Mucosa of descending colon (tissue), 3 donors: ENCODE data around the gene IZUMO3. TPM values are rescaled to one million over a fixed set of nuclear protein-coding genes. Genes with fewer than 3 reads are reported as not detected.
"Not testable (repeated sequence)": the region's sequence is repeated elsewhere in the genome, so short reads cannot be mapped to it uniquely, and the experiment has no call there.

ENCODE experiments used
- ATAC-seq: fragments of 200-7000 bp; cut with Tn5 transposase; one replicate; pipeline ENCODE4 v1.9.1; 2020; ENCODE audit warnings: mild to moderate bottlenecking, moderate library complexity
- DNase-seq, 3 donors: peaks; one replicate each; pipeline ENCODE4 v3.0.0-alpha.2; 2020
- H3K36me3 ChIP-seq: fragments of 200-600 bp; one replicate; pipeline ENCODE4 v1.8.0; 2021; ENCODE audit warnings: low read depth, mild to moderate bottlenecking
- H3K4me1 ChIP-seq: fragments of 200-600 bp; one replicate; pipeline ENCODE4 v1.8.0; 2021; ENCODE audit warnings: low read depth, mild to moderate bottlenecking
- H3K4me3 ChIP-seq: fragments of 200-600 bp; one replicate; pipeline ENCODE4 v1.8.0; 2021; ENCODE audit warnings: mild to moderate bottlenecking
- H3K9me3 ChIP-seq: fragments of 200-600 bp; one replicate; pipeline ENCODE4 v1.8.0; 2021; ENCODE audit warnings: mild to moderate bottlenecking
- intact Hi-C, 2 donors: fragments of 100-400 bp; cut with DNase I in 1 of 2; cut with micrococcal nuclease in 1 of 2; formaldehyde crosslinking; loops; one replicate each; pipeline versions ENCODE4 v1.11.0 to v1.11.1; 2022; cut with DNase I, micrococcal nuclease
- long read RNA-seq, 2 donors: library from polyadenylated mRNA; unstranded; transcript quantifications; one replicate each; pipeline ENCODE4 v2.0.0, GENCODE V29; 2019 to 2021
- total RNA-seq, 3 donors: library from RNA; stranded (reverse); fragmentation: NEBNext Ultra II Directional in 2 of 3; extraction: Animal tissue kit (Norgen Biotek cat#: 25700) in 2 of 3; gene quantifications; one replicate each; pipeline versions ENCODE4 v1.2.1 to v1.2.4, GENCODE V29; 2021 to 2023
- TF ChIP-seq, protein P1 (sequence below): fragments of 200-600 bp; IDR thresholded peaks from one replicate; pipeline ENCODE4 v1.8.0; 2022; ENCODE audit warnings: antibody characterized with exemption, mild to moderate bottlenecking
- donor health status: DM: no; HTN: no; CAD: no; lungs with moderate emphysema.
- donor health status: DM: no; HTN: no; CAD: no.
- donor health status: DM: no; HTN: yes; CAD: no.

IZUMO3 gene, protein sequence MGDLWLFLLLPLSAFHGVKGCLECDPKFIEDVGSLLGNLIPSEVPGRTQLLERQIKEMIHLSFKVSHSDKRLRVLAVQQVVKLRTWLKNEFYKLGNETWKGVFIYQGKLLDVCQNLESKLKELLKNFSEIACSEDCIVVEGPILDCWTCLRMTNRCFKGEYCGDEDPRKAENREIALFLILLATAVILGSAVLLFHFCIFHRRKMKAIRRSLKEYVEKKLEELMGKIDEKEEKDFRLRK
- total RNA-seq = not detected
- long read RNA-seq, donor 1 = 0 reads
- long read RNA-seq, donor 2 = 0 reads

GRCh38 chr9:24545847-24546522, at the start of gene IZUMO3:
TSS of gene IZUMO3 (minus strand) at chr9:24545897. CDS start at chr9:24545649, 248 bp downstream.
- ATAC-seq (no peak), DNase-seq (no peak)
- no peaks in the 10 kb centered on the region for H3K9me3 ChIP-seq
- intact Hi-C loops = no loop called here
- TF ChIP-seq, protein P1, sequence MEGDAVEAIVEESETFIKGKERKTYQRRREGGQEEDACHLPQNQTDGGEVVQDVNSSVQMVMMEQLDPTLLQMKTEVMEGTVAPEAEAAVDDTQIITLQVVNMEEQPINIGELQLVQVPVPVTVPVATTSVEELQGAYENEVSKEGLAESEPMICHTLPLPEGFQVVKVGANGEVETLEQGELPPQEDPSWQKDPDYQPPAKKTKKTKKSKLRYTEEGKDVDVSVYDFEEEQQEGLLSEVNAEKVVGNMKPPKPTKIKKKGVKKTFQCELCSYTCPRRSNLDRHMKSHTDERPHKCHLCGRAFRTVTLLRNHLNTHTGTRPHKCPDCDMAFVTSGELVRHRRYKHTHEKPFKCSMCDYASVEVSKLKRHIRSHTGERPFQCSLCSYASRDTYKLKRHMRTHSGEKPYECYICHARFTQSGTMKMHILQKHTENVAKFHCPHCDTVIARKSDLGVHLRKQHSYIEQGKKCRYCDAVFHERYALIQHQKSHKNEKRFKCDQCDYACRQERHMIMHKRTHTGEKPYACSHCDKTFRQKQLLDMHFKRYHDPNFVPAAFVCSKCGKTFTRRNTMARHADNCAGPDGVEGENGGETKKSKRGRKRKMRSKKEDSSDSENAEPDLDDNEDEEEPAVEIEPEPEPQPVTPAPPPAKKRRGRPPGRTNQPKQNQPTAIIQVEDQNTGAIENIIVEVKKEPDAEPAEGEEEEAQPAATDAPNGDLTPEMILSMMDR = no peak
- H3K4me3 ChIP-seq = no peak within 1 kb of the TSS
- no peaks in the 10 kb centered on the region for H3K36me3 ChIP-seq
- H3K4me1 ChIP-seq = no peaks in the 10 kb centered on the region

GRCh38 chr9:24594234-24594850, 48.6 kb upstream of the IZUMO3 start:
- intact Hi-C loops = loop anchor here in 1 of 2 donors (10.0 kb wide), 1 partner anchor 60 kb away; no protein-coding TSS in a partner anchor
- Histone ChIP-seq H3K4me3 (no peak overlapping the region), H3K9me3 (no peaks in the 10 kb centered on the region), H3K4me1 (no peaks in the 10 kb centered on the region), H3K36me3 (no peaks in the 10 kb centered on the region)
- DNase-seq = peak in 1 of 3 donors; percentile 12
- ATAC-seq = peak; percentile 58
- TF ChIP-seq, protein P1 = no peak

GRCh38 chr9:24590432-24590831, 44.7 kb upstream of the IZUMO3 start:
- H3K36me3 ChIP-seq = no peaks in the 10 kb centered on the region
- intact Hi-C loops = loop anchor here in 1 of 2 donors (10.0 kb wide), 1 partner anchor 56 kb away; no protein-coding TSS in a partner anchor
- TF ChIP-seq, protein P1 = no peak
- H3K4me1 ChIP-seq = no peaks in the 10 kb centered on the region
- no peak for ATAC-seq
- no peak overlapping the region for H3K4me3 ChIP-seq
- H3K9me3 ChIP-seq = no peaks in the 10 kb centered on the region
- DNase-seq = no peak

DNA sequence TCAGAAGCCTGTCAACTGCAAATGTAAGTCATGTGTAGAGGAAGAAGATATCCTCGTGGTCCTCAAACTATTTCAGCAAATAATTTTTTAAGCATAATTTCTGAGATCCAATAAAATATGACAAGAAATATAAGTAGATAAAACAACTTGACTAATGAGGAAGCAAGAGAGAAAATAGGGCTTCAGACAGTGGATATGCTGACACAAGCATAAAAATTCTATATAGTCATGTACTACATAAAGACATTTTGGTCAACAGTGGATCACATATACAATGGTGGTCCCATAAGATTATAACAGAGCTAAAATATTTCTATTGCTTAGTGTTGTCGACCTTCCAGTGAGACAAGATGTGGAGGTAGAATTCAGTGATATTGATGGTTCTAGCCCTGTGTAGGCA, 42.2 kb upstream of the IZUMO3 start:
- DNase-seq (no peak), ATAC-seq (no peak)
- intact Hi-C loops = no loop called here
- TF ChIP-seq, protein P1 = no peak
- Histone ChIP-seq H3K36me3 (no peaks in the 10 kb centered on the region), H3K4me3 (no peak overlapping the region), H3K4me1 (no peaks in the 10 kb centered on the region), H3K9me3 (no peaks in the 10 kb centered on the region)

DNA sequence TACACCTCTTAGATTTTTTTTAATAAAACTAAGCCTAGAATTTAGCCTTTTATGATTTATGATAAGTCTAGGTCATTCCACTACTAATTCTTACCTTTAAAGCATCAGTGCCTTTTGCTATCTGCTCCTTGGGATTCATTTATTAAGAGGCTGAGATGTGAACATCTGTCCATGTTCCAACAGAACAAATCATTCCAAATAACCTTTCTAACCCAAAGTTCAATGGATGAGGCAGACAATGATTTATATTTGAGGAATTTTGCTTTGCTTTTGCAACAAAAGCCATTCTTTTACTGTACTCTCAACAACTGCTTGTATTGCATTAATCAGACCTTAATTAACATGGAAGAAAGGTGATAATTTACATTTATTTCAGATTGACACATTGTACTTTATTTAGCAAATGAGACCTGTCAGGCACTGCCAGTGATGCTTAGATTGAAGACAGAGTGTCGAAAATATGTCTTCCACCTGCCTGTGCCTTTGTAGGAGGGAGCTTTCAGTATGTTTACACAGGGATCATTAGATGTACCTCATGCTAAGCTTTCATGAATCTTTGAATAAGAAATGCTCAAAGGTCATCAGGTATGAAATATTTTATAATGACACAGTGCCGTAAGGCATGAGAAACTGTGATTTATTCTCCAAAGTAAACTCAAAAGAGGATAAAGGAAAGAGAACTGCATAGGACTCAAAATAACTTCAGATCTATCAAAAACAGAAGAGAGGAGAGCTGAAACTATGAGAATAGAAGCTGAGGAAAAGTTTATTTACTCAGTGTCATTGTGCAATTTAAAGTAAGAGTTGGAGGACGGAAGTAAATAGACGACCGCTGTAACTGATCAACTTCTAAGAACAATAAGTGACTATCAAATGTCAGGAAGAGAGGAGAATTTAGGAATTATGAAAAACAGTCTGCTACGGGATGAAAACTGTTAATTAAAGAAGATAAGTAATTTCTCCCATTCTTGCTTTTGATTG, 36.7 kb upstream of the IZUMO3 start:
- H3K4me1 ChIP-seq = peaks cover 4% of the 10 kb centered on the region
- DNase-seq = no peak
- H3K4me3 ChIP-seq = no peak overlapping the region
- intact Hi-C loops = no loop called here
- H3K36me3 ChIP-seq = no peaks in the 10 kb centered on the region
- peak; percentile 67 for ATAC-seq
- no peaks in the 10 kb centered on the region for H3K9me3 ChIP-seq
- TF ChIP-seq, protein P1 = no peak

- H3K4me3 ChIP-seq, ATAC-seq, H3K36me3 ChIP-seq, intact Hi-C loops, H3K4me1 ChIP-seq, H3K9me3 ChIP-seq, DNase-seq: not testable (repeated sequence)
These were observed 34.3 kb upstream of the IZUMO3 start for GRCh38 chr9:24580005-24580404.
